B cell (primary cell): ENCODE measurements around the gene ASB4. TPM values are rescaled to one million over a fixed set of nuclear protein-coding genes. Genes with fewer than 3 reads are reported as not detected.

Source experiments
- ATAC-seq: fragments of 200-7000 bp; cut with Tn5 transposase; one replicate; pipeline ENCODE4 v1.10.0; 2021; ENCODE audit warnings: low read depth, mild to moderate bottlenecking, moderate number of reproducible peaks, moderate library complexity
- CTCF ChIA-PET: fragments of 350-600 bp; sonication (Branson Sonifier 250); formaldehyde crosslinking; loops from one replicate; lab custom pipeline; 2021; ENCODE audit warnings: antibody characterized with exemption, inconsistent platforms; lab: Charles Lee
- POLR2A ChIA-PET: fragments of 350-600 bp; sonication (Branson Sonifier 250); formaldehyde crosslinking; loops from one replicate; lab custom pipeline; 2021; ENCODE audit warnings: antibody characterized with exemption; lab: Charles Lee
- DNase-seq: peaks from one replicate; pipeline ENCODE4 v3.0.0; 2013
- H2AFZ ChIP-seq: 2 replicates; pipeline ENCODE4 v1.6.1; 2012; ENCODE audit warnings: mild to moderate bottlenecking, low read depth, low read length; ENCODE audit not compliant: insufficient read depth, poor library complexity, severe bottlenecking
- H3K27ac ChIP-seq, 2 donors: 1 replicate in 1 of 2; 2 replicates in 1 of 2; pipeline ENCODE4 v1.5.1; 2012 to 2013; ENCODE audit warnings: low read length in 2 of 2, mild to moderate bottlenecking in 2 of 2, moderate library complexity in 1 of 2
- H3K27me3 ChIP-seq, 4 experiments: fragments of 200-600 bp in 1 of 4; sonication (generic) in 1 of 4; replicated peaks in 1 of 4; 1 replicate in 2 of 4; 2 replicates in 2 of 4; pipeline versions ENCODE4 v1.6.1 to v1.7.0; 2013 to 2016; ENCODE audit warnings: low read length in 3 of 4, mild to moderate bottlenecking in 2 of 4, mixed read lengths in 1 of 4, moderate library complexity in 1 of 4; ENCODE audit not compliant: insufficient read depth in 4 of 4, control insufficient read depth in 3 of 4; ENCODE audit errors: control extremely low read depth in 1 of 4
- H3K36me3 ChIP-seq, 2 experiments: replicated peaks in 1 of 2; 1 replicate in 1 of 2; 2 replicates in 1 of 2; pipeline versions ENCODE4 v1.6.1 to v1.7.1; 2013; ENCODE audit warnings: low read length in 1 of 2; ENCODE audit not compliant: insufficient read depth in 2 of 2, control insufficient read depth in 1 of 2; ENCODE audit errors: control extremely low read depth in 1 of 2, extremely low read depth in 1 of 2
- H3K4me1 ChIP-seq, 2 donors: fragments of 200-600 bp in 1 of 2; sonication (generic) in 1 of 2; 1 replicate in 1 of 2; 2 replicates in 1 of 2; pipeline versions ENCODE4 v1.5.1 to v1.6.1; 2013 to 2017; ENCODE audit warnings: low read length in 2 of 2; ENCODE audit not compliant: control insufficient read depth in 2 of 2, insufficient read depth in 2 of 2
- H3K4me2 ChIP-seq: replicated peaks from 2 replicates; pipeline ENCODE3; 2012; ENCODE audit warnings: mild to moderate bottlenecking, low read depth, low read length; ENCODE audit not compliant: poor library complexity, severe bottlenecking
- H3K4me3 ChIP-seq, 5 experiments: fragments of 200-600 bp in 1 of 5; sonication (generic) in 1 of 5; 1 replicate in 3 of 5; 2 replicates in 2 of 5; pipeline versions ENCODE4 v1.5.1 to v1.7.0; 2011 to 2016; ENCODE audit warnings: low read length in 4 of 5, mild to moderate bottlenecking in 4 of 5, low read depth in 2 of 5, control low read depth in 1 of 5, moderate library complexity in 1 of 5; ENCODE audit not compliant: insufficient read depth in 1 of 5; ENCODE audit errors: control extremely low read depth in 1 of 5, extremely low read depth in 1 of 5
- H3K79me2 ChIP-seq: fragments of 200-600 bp; sonication (generic); one replicate; pipeline ENCODE4 v1.6.0; 2016; ENCODE audit warnings: low read length; ENCODE audit not compliant: control insufficient read depth, insufficient read depth
- H3K9ac ChIP-seq: fragments of 200-600 bp; sonication (generic); 2 replicates; pipeline ENCODE4 v1.6.1; 2017; ENCODE audit warnings: mild to moderate bottlenecking, low read length, moderate library complexity
- H3K9me3 ChIP-seq, 3 donors: one replicate each; pipeline versions ENCODE4 v1.6.1 to v1.7.1; 2013; ENCODE audit warnings: low read length in 2 of 3; ENCODE audit not compliant: control insufficient read depth in 2 of 3, insufficient read depth in 1 of 3; ENCODE audit errors: control extremely low read depth in 1 of 3
- H4K20me1 ChIP-seq: 2 replicates; pipeline ENCODE4 v1.6.0; 2012; ENCODE audit warnings: mild to moderate bottlenecking, low read length; ENCODE audit not compliant: insufficient read depth, control insufficient read depth, poor library complexity, severe bottlenecking
- H3K27ac Mint-ChIP-seq: one replicate; pipeline ENCODE4 v1.8.0; 2021; ENCODE audit warnings: mixed read lengths
- H3K27me3 Mint-ChIP-seq: one replicate; pipeline ENCODE4 v1.8.0; 2021; ENCODE audit warnings: mixed read lengths
- H3K4me1 Mint-ChIP-seq: one replicate; pipeline ENCODE4 v1.8.0; 2021; ENCODE audit warnings: mixed read lengths
- H3K4me3 Mint-ChIP-seq: one replicate; pipeline ENCODE4 v1.8.0; 2021; ENCODE audit warnings: mixed read lengths
- H3K9me3 Mint-ChIP-seq: one replicate; pipeline ENCODE4 v1.8.0; 2022; ENCODE audit warnings: mixed read lengths; ENCODE audit not compliant: insufficient read depth
- CTCF ChIP-seq: fragments of 200-600 bp; IDR thresholded peaks from one replicate; pipeline ENCODE4 v1.8.0; 2022; ENCODE audit warnings: antibody characterized with exemption, mild to moderate bottlenecking
- EZH2 ChIP-seq: IDR thresholded peaks from 2 replicates; pipeline ENCODE4 v1.6.1; 2012; ENCODE audit warnings: borderline replicate concordance, low read depth, mild to moderate bottlenecking, moderate library complexity, low read length; ENCODE audit not compliant: insufficient read depth, poor library complexity, severe bottlenecking
- WGBS: methylation state at CpG from one replicate; pipeline ENCODE4 v1.1.5; 2013; ENCODE audit warnings: missing lambda C conversion rate; ENCODE audit not compliant: insufficient coverage; 5-methylcytosine and 5-hydroxymethylcytosine counted together
- intact Hi-C: fragments of 100-400 bp; cut with micrococcal nuclease; formaldehyde crosslinking; loops from one replicate; pipeline ENCODE4 v1.10.0; 2022
- polyA plus RNA-seq: library from polyadenylated mRNA; depleted of rRNA; stranded (reverse); fragments of >200 nt; gene quantifications from 2 replicates; pipeline ENCODE4 v1.2.3, GENCODE V29; 2012
- total RNA-seq, 2 donors: library from RNA; stranded (reverse); fragments of 120-200 nt in 1 of 2; gene quantifications; 1 replicate in 1 of 2; 2 replicates in 1 of 2; pipeline versions ENCODE4 v1.2.3 to v1.2.4, GENCODE V29; 2013 to 2022

Gene ASB4
- total and polyA plus RNA-seq, 2 donors (not counting 1 experiment from before 2014, with no cell fraction given): not detected

DNA sequence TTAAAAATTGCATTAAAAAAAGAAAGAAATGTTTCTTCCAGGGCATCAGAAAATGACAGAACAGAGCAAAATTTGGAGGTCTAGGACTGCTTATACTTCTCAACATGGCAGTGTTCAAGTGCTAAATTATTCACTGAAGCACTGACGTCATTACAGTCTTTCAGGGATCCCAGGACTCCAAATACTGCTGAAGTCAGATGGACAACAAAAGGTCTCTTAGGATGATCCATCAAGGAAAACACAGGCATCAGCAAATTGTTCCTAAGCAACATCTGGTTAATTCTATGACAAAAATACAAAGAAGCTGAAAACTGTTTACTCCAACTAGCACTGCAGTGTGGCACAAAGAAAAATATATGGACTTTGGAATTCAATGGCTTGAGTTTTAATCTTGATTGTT, 58.4 kb downstream of the ASB4 start:
- no peak overlapping the region for H2AFZ ChIP-seq
- ATAC-seq: no peak
- POLR2A ChIA-PET: no interaction called here
- H3K36me3 ChIP-seq: no peaks in the 10 kb centered on the region
- no peak overlapping the region for H3K4me3 Mint-ChIP-seq
- H3K9me3 ChIP-seq: no peaks in the 10 kb centered on the region
- H3K27ac Mint-ChIP-seq: no peak overlapping the region
- no peak overlapping the region for H3K9ac ChIP-seq
- no peaks in the 10 kb centered on the region for H3K79me2 ChIP-seq
- H3K27me3 ChIP-seq: no peaks in the 10 kb centered on the region
- H3K4me2 ChIP-seq: no peak overlapping the region
- H3K27me3 Mint-ChIP-seq: peaks cover 3% of the 10 kb centered on the region
- H3K4me1 ChIP-seq: peaks cover 3 to 8% of the 10 kb centered on the region in 2 donors
- no peak for DNase-seq
- intact Hi-C loops: no loop called here
- WGBS: 100% methylated on average over 1 of the region's 1 CpG
- H3K4me3 ChIP-seq: no peak overlapping the region
- TF ChIP-seq EZH2: no peak
- no peak for TF ChIP-seq CTCF
- no peaks in the 10 kb centered on the region for H4K20me1 ChIP-seq
- peaks cover 9% of the 10 kb centered on the region for H3K4me1 Mint-ChIP-seq
- H3K9me3 Mint-ChIP-seq: no peaks in the 10 kb centered on the region
- H3K27ac ChIP-seq: no peak overlapping the region
- CTCF ChIA-PET: interaction anchor here (0.9 to 11.3 kb wide), 6 partner anchors 9 to 144 kb away, joined by 3 to 270 read pairs (median 27); no protein-coding TSS in a partner anchor

GRCh38 chr7:95545007-95545615, 59.4 kb downstream of the ASB4 start:
- no CpG with 5 or more reads among the region's 3 CpGs for WGBS
- Mint-ChIP-seq H3K9me3 (no peaks in the 10 kb centered on the region), H3K4me3 (peak overlapping the region; percentile 0), H3K4me1 (peaks cover 9% of the 10 kb centered on the region), H3K27ac (no peak overlapping the region), H3K27me3 (peaks cover 3% of the 10 kb centered on the region)
- H3K4me2 ChIP-seq: peak overlapping the region; percentile 28
- no peaks in the 10 kb centered on the region for H3K27me3 ChIP-seq
- no peak overlapping the region for H3K4me3 ChIP-seq
- H3K27ac ChIP-seq: no peak overlapping the region
- H3K9me3 ChIP-seq: no peaks in the 10 kb centered on the region
- peak overlapping the region; percentile 31 for H2AFZ ChIP-seq
- ChIA-PET CTCF (interaction anchor here (0.7 to 11.3 kb wide), 10 partner anchors 10 to 143 kb away, joined by 3 to 270 read pairs (median 5); no protein-coding TSS in a partner anchor), POLR2A (no interaction called here)
- no peaks in the 10 kb centered on the region for H4K20me1 ChIP-seq
- H3K9ac ChIP-seq: peak overlapping the region; percentile 6
- DNase-seq: peak; percentile 26
- H3K79me2 ChIP-seq: no peaks in the 10 kb centered on the region
- TF ChIP-seq EZH2: no peak
- TF ChIP-seq CTCF: no peak
- ATAC-seq: no peak
- H3K36me3 ChIP-seq: no peaks in the 10 kb centered on the region
- peaks cover 3 to 8% of the 10 kb centered on the region in 2 donors for H3K4me1 ChIP-seq
- intact Hi-C loops: loop anchor here (1.0 to 5.0 kb wide), 3 partner anchors 47 to 141 kb away; no protein-coding TSS in a partner anchor
